Measurements from ENCODE around the gene CSAG1. TPM values are rescaled to one million over a fixed set of nuclear protein-coding genes. Genes with fewer than 3 reads are reported as not detected.

The CSAG1 gene
- not detected in 2 replicates for total RNA-seq

DNA sequence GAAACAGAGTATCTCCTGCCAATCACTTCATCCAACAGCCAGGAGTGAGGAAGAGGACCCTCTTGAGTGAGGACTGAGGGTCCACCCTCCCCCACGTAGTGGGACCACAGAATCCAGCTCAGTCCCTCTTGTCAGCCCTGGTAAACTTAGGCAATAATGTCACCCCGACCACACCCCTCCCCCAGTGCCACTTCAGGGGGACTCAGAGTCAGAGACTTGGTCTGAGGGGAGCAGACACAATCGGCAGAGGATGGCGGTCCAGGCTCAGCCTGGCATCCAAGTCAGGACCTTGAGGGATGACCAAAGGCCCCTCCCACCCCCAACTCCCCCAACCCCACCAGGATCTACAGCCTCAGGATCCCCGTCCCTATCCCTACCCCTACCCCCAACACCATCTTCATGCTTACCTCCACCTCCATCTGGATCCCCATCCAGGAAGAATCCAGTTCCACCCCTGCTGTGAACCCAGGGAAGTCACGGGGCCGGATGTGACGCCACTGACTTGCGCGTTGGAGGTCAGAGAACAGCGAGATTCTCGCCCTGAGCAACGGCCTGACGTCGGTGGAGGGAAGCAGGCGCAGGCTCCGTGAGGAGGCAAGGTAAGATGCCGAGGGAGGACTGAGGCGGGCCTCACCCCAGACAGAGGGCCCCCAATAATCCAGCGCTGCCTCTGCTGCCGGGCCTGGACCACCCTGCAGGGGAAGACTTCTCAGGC is at the start of gene CSAG1, which contains the start of gene MAGEA12:
TSS of gene CSAG1 (minus strand) at position 461 of the 715 bp plus-strand sequence. CDS start 1,261 bp downstream, outside the sequence.
TSS of gene MAGEA12 (plus strand) at position 497 of the 715 bp plus-strand sequence. CDS start 2,405 bp downstream, outside the sequence.

GRCh38 chrX:152769549-152770289 is 36.2 kb upstream of the CSAG1 start, which contains the start of gene MAGEA6:
MAGEA6 (minus strand) TSS chrX:152769689; CDS start chrX:152767650, 2,039 bp downstream.

DNA sequence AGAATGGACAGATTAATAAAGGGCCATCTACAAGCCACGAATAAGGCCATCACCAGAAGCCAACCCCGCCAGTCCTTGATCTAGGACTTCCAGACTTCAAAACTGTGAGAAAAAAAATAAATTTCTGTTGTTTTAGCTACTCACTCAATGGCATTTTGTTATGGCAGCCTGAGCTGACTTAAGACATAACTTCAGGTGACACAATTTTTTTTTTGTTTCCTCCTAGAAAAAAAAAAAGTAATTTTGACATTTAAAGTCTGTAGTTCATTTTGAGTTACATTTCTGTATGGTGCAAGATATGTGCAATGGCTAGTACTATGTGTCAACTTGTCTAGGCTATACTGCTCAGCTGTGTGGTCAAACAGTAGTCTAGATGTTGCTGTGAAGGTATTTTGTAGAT is 25.4 kb upstream of the CSAG1 start, which contains the start of gene CSAG3:
TSS of gene CSAG3 (plus strand) at position 301 of the 400 bp plus-strand sequence.

GRCh38 chrX:152753686-152754650 is 20.4 kb upstream of the CSAG1 start, which contains the start of gene MAGEA2:
MAGEA2 (minus strand) TSS chrX:152753842; CDS start chrX:152751363, 2,479 bp downstream.

GRCh38 chrX:152713815-152714787 is 19.4 kb downstream of the CSAG1 start, which contains the start of gene MAGEA2B:
MAGEA2B (plus strand) TSS chrX:152714628; CDS start chrX:152717107, 2,479 bp downstream.

DNA sequence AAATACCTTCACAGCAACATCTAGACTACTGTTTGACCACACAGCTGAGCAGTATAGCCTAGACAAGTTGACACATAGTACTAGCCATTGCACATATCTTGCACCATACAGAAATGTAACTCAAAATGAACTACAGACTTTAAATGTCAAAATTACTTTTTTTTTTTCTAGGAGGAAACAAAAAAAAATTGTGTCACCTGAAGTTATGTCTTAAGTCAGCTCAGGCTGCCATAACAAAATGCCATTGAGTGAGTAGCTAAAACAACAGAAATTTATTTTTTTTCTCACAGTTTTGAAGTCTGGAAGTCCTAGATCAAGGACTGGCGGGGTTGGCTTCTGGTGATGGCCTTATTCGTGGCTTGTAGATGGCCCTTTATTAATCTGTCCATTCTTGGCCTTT is 24.3 kb downstream of the CSAG1 start, which contains the start of gene CSAG2:
TSS of gene CSAG2 (minus strand) at position 101 of the 400 bp plus-strand sequence. CDS start 161 bp downstream, outside the sequence.

DNA sequence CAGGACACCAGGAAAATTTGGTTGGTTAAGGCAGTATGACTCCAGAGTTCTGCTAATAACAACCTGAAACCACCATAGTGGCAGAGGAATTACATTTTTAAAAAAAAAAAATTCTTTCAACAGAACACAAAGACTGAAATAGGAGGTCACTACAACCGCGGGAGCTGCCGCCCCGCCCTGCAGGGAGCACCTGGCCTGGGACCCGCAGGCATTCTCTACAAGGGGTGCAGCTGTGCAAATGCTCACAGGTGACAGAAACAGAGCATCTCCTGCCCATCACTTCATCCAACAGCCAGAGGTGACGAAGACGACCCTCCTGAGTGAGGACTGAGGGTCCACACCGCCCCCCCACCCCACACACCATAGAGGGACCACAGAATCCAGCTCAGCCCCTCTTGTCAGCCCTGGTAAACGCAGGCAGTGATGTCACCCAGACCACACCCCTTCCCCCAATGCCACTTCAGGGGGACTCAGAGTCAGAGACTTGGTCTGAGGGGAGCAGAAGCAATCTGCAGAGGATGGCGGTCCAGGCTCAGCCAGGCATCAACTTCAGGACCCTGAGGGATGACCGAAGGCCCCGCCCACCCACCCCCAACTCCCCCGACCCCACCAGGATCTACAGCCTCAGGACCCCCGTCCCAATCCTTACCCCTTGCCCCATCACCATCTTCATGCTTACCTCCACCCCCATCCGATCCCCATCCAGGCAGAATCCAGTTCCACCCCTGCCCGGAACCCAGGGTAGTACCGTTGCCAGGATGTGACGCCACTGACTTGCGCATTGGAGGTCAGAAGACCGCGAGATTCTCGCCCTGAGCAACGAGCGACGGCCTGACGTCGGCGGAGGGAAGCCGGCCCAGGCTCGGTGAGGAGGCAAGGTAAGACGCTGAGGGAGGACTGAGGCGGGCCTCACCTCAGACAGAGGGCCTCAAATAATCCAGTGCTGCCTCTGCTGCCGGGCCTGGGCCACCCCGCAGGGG is 35.3 kb downstream of the CSAG1 start, which contains the start of gene MAGEA3:
TSS of gene MAGEA3 (plus strand) at position 843 of the 980 bp plus-strand sequence. CDS start 2,039 bp downstream, outside the sequence.

Other genes starting within 250 kb of the CSAG1 start
- 0.89 and 2.3 TPM in 2 replicates for gene GABRQ, start 95.8 kb downstream of the CSAG1 start, total RNA-seq
- gene MAGEA3, start 34.9 kb downstream of the CSAG1 start, total RNA-seq = not detected in 2 replicates
- gene CSAG2, start 24.4 kb downstream of the CSAG1 start, total RNA-seq = not detected in 2 replicates
- gene MAGEA2B, start 19.1 kb downstream of the CSAG1 start, total RNA-seq = not detected in 2 replicates
- gene MAGEA12, start within 50 bp of the CSAG1 start, total RNA-seq = not detected in 2 replicates
- gene MAGEA2, start 20.1 kb upstream of the CSAG1 start, total RNA-seq = not detected in 2 replicates
- not detected in 2 replicates for gene CSAG3, start 25.5 kb upstream of the CSAG1 start, total RNA-seq
- not detected in 2 replicates for gene MAGEA6, start 36.0 kb upstream of the CSAG1 start, total RNA-seq
- gene CETN2, start 97.0 kb upstream of the CSAG1 start, total RNA-seq = 48.3 and 58.8 TPM in 2 replicates
- gene NSDHL, start 97.3 kb upstream of the CSAG1 start, total RNA-seq = 14.8 and 26.8 TPM in 2 replicates
- gene ZNF185, start 164.3 kb upstream of the CSAG1 start, total RNA-seq = 2.4 and 21.3 TPM in 2 replicates

All from smooth muscle cell of the umbilical artery (primary cell).